NCI-H2081 treated with DMSO at 0.1 percent for 48 hours (cell line): ENCODE measurements around the gene ZC3HAV1.

Experiments used
- DNase-seq: peaks from one replicate; lab custom pipeline; 2025; lab: John Stamatoyannopoulos, UW

The ZC3HAV1 gene

GRCh38 chr7:139022286-139022685 is 87.2 kb downstream of the ZC3HAV1 start:
- DNase-seq = no peak

GRCh38 chr7:139018910-139019309 is 90.6 kb downstream of the ZC3HAV1 start:
- DNase-seq = no peak

- DNase-seq = peak; percentile 47
Observed at GRCh38 chr7:139016931-139017511, 92.5 kb downstream of the ZC3HAV1 start.

GRCh38 chr7:139011373-139011772 is 98.1 kb downstream of the ZC3HAV1 start:
- no peak for DNase-seq

GRCh38 chr7:139004321-139005090 is 105.0 kb downstream of the ZC3HAV1 start:
- DNase-seq = no peak

- DNase-seq = no peak
Observed at GRCh38 chr7:138999414-138999813, 110.1 kb downstream of the ZC3HAV1 start.
